H9 (cell line): Measurements from ENCODE around the gene EDDM13. TPM values are rescaled to one million over a fixed set of nuclear protein-coding genes. Genes with fewer than 3 reads are reported as not detected.

Experiments
- DNase-seq: peaks from one replicate; pipeline ENCODE4 v3.0.0-alpha.2; 2017
- H2AFZ ChIP-seq: one replicate; pipeline ENCODE4 v1.6.1; 2013; ENCODE audit warnings: mild to moderate bottlenecking, low read length, control low read depth, moderate library complexity
- H2AK5ac ChIP-seq: 2 replicates; pipeline ENCODE4 v1.6.1; 2013; ENCODE audit warnings: low read length, control low read depth, mixed read lengths; ENCODE audit not compliant: insufficient read length
- H2BK120ac ChIP-seq: one replicate; pipeline ENCODE4 v1.6.1; 2013; ENCODE audit warnings: low read depth, mild to moderate bottlenecking, low read length, control low read depth, inconsistent platforms; ENCODE audit not compliant: poor library complexity, severe bottlenecking
- H2BK12ac ChIP-seq: 2 replicates; pipeline ENCODE4 v1.6.1; 2013; ENCODE audit warnings: low read length, control low read depth, mixed read lengths, low read depth; ENCODE audit not compliant: insufficient read length
- H2BK15ac ChIP-seq: 2 replicates; pipeline ENCODE4 v1.6.1; 2013; ENCODE audit warnings: low read depth, low read length, control low read depth
- H2BK20ac ChIP-seq: one replicate; pipeline ENCODE4 v1.6.1; 2013; ENCODE audit warnings: low read depth, mild to moderate bottlenecking, low read length, control low read depth, inconsistent platforms; ENCODE audit not compliant: poor library complexity, severe bottlenecking
- H2BK5ac ChIP-seq: 2 replicates; pipeline ENCODE4 v1.6.1; 2013; ENCODE audit warnings: low read length, control low read depth, mixed read lengths; ENCODE audit not compliant: insufficient read length
- H3K14ac ChIP-seq: 2 replicates; pipeline ENCODE4 v1.6.1; 2013; ENCODE audit warnings: low read length, control low read depth; ENCODE audit not compliant: insufficient read depth
- H3K18ac ChIP-seq: 2 replicates; pipeline ENCODE4 v1.6.1; 2013; ENCODE audit warnings: low read depth, mild to moderate bottlenecking, mixed read lengths, low read length, control low read depth; ENCODE audit not compliant: insufficient read length
- H3K23ac ChIP-seq: 2 replicates; pipeline ENCODE4 v1.6.1; 2013; ENCODE audit warnings: low read length, control low read depth, mixed read lengths, low read depth; ENCODE audit not compliant: insufficient read length
- H3K23me2 ChIP-seq: 2 replicates; pipeline ENCODE4 v1.6.1; 2013; ENCODE audit warnings: low read depth, mild to moderate bottlenecking, mixed read lengths, low read length, control low read depth; ENCODE audit not compliant: insufficient read length, poor library complexity, severe bottlenecking
- H3K27ac ChIP-seq: 2 replicates; pipeline ENCODE4 v1.5.1; 2013; ENCODE audit warnings: low read length, control low read depth, mixed read lengths, low read depth; ENCODE audit not compliant: insufficient read length
- H3K27me3 ChIP-seq: 2 replicates; pipeline ENCODE4 v1.6.1; 2013; ENCODE audit warnings: low read length, control low read depth, inconsistent platforms; ENCODE audit not compliant: insufficient read depth
- H3K4ac ChIP-seq: 2 replicates; pipeline ENCODE4 v1.6.1; 2013; ENCODE audit warnings: low read depth, mild to moderate bottlenecking, control low read depth, inconsistent platforms, low read length, moderate library complexity
- H3K4me1 ChIP-seq: 2 replicates; pipeline ENCODE4 v1.6.1; 2013; ENCODE audit warnings: low read length, control low read depth, inconsistent platforms; ENCODE audit not compliant: insufficient read depth
- H3K4me2 ChIP-seq: 2 replicates; pipeline ENCODE4 v1.6.1; 2013; ENCODE audit warnings: low read length, control low read depth, mixed read lengths; ENCODE audit not compliant: insufficient read length, insufficient read depth
- H3K56ac ChIP-seq: 2 replicates; pipeline ENCODE4 v1.6.1; 2013; ENCODE audit warnings: low read depth, mild to moderate bottlenecking, mixed read lengths, low read length, control low read depth; ENCODE audit not compliant: insufficient read length
- H3K79me1 ChIP-seq: 2 replicates; pipeline ENCODE4 v1.6.1; 2013; ENCODE audit warnings: low read depth, mild to moderate bottlenecking, moderate library complexity, low read length, control low read depth, inconsistent platforms; ENCODE audit not compliant: insufficient read depth, poor library complexity, severe bottlenecking
- H3K79me2 ChIP-seq: 2 replicates; pipeline ENCODE4 v1.6.1; 2013; ENCODE audit warnings: low read length, control low read depth, inconsistent platforms; ENCODE audit not compliant: insufficient read depth
- H3K9ac ChIP-seq: 2 replicates; pipeline ENCODE4 v1.6.1; 2013; ENCODE audit warnings: low read length, control low read depth, mixed read lengths; ENCODE audit not compliant: insufficient read length; ENCODE audit errors: extremely low read depth
- H3K9me3 ChIP-seq: one replicate; pipeline ENCODE4 v1.6.1; 2013; ENCODE audit warnings: low read depth, low read length, inconsistent platforms; ENCODE audit not compliant: control insufficient read depth
- H3T11ph ChIP-seq: one replicate; pipeline ENCODE4 v1.6.1; 2013; ENCODE audit warnings: mild to moderate bottlenecking, low read length, control low read depth, inconsistent platforms
- H4K20me1 ChIP-seq: one replicate; pipeline ENCODE4 v1.6.1; 2013; ENCODE audit not compliant: control insufficient read depth, insufficient read length, insufficient read depth
- H4K5ac ChIP-seq: 2 replicates; pipeline ENCODE4 v1.6.1; 2013; ENCODE audit warnings: low read depth, mild to moderate bottlenecking, mixed read lengths, low read length, control low read depth; ENCODE audit not compliant: insufficient read length
- H4K8ac ChIP-seq: replicated peaks from 2 replicates; pipeline ENCODE4 v1.6.1; 2013; ENCODE audit warnings: low read length, control low read depth, mixed read lengths, low read depth; ENCODE audit not compliant: insufficient read length
- H4K91ac ChIP-seq: 2 replicates; pipeline ENCODE4 v1.6.1; 2013; ENCODE audit warnings: low read depth, mild to moderate bottlenecking, moderate library complexity, mixed read lengths, low read length, control low read depth; ENCODE audit not compliant: insufficient read length
- H3K27ac Mint-ChIP-seq, 3 experiments: 2 replicates in 2 of 3; 3 replicates in 1 of 3; pipeline ENCODE4 v1.8.0; 2020 to 2021; ENCODE audit warnings: mixed read lengths in 3 of 3, mild to moderate bottlenecking in 1 of 3, moderate library complexity in 1 of 3
- H3K27me3 Mint-ChIP-seq: 2 replicates; pipeline ENCODE4 v1.8.0; 2021; ENCODE audit warnings: low read depth, mild to moderate bottlenecking, moderate library complexity, mixed read lengths
- H3K36me3 Mint-ChIP-seq, 3 experiments: 2 replicates in 2 of 3; 3 replicates in 1 of 3; pipeline ENCODE4 v1.8.0; 2020 to 2021; ENCODE audit warnings: low read depth in 3 of 3, mixed read lengths in 3 of 3; ENCODE audit not compliant: insufficient read depth in 1 of 3
- H3K4me1 Mint-ChIP-seq, 2 experiments: 2 replicates each; pipeline ENCODE4 v1.8.0; 2020; ENCODE audit warnings: mixed read lengths in 2 of 2
- H3K4me3 Mint-ChIP-seq, 2 experiments: 2 replicates in 1 of 2; 3 replicates in 1 of 2; pipeline ENCODE4 v1.8.0; 2020 to 2021; ENCODE audit warnings: mild to moderate bottlenecking in 2 of 2, mixed read lengths in 2 of 2, moderate library complexity in 1 of 2
- H3K9me3 Mint-ChIP-seq, 2 experiments: 2 replicates in 1 of 2; 3 replicates in 1 of 2; pipeline ENCODE4 v1.8.0; 2020; ENCODE audit warnings: mild to moderate bottlenecking in 2 of 2, mixed read lengths in 2 of 2, moderate library complexity in 1 of 2
- CTCF ChIP-seq: fragments of 200-600 bp; sonication (generic); conservative IDR thresholded peaks from 3 replicates; pipeline ENCODE4 v1.8.0; 2021; ENCODE audit warnings: antibody characterized with exemption, mild to moderate bottlenecking
- total RNA-seq: library from RNA; stranded (reverse); gene quantifications from 2 replicates; pipeline ENCODE4 v1.2.1, GENCODE V29; 2021

The EDDM13 gene
- total RNA-seq, 1 experiment from 2014 or later, result not detected

- Mint-ChIP-seq H3K27ac (no peak overlapping the region), H3K36me3 (peaks cover 0 to 5% (median 0%) of the 10 kb centered on the region in 3 experiments; a peak in 2 of 7 replicates), H3K9me3 (peaks cover 64 to 74% of the 10 kb centered on the region in 2 experiments), H3K27me3 (no peaks in the 10 kb centered on the region; the same call in 1 of the 2 replicates), H3K4me3 (no peak overlapping the region), H3K4me1 (no peaks in the 10 kb centered on the region)
- Histone ChIP-seq H3K18ac (no peak overlapping the region), H4K5ac (no peak overlapping the region), H4K20me1 (no peaks in the 10 kb centered on the region), H4K8ac (no peak overlapping the region), H2BK12ac (no peak overlapping the region), H3K4me1 (no peaks in the 10 kb centered on the region), H3K23ac (no peak overlapping the region), H2BK15ac (no peak overlapping the region), H2BK5ac (no peak overlapping the region), H4K91ac (no peak overlapping the region), H3K79me2 (no peaks in the 10 kb centered on the region), H2AFZ (no peak overlapping the region), H2BK20ac (no peak overlapping the region), H3K79me1 (no peaks in the 10 kb centered on the region), H3K56ac (no peak overlapping the region), H2BK120ac (no peak overlapping the region), H3K23me2 (no peaks in the 10 kb centered on the region), H3K27me3 (no peaks in the 10 kb centered on the region), H3K14ac (no peak overlapping the region), H3K4ac (no peak overlapping the region), H3K9ac (no peak overlapping the region), H3K9me3 (peaks cover 11% of the 10 kb centered on the region), H3T11ph (no peak overlapping the region), H3K27ac (no peak overlapping the region), H3K4me2 (no peak overlapping the region), H2AK5ac (no peak overlapping the region)
- no peak for DNase-seq
- no peak for TF ChIP-seq CTCF
These were observed 60.1 kb downstream of the EDDM13 start for GRCh38 chr19:56332695-56333094.
